OCI-LY7 (cell line): ENCODE data around the gene NRAP.

Experiments used
- EZH2phosphoT487 ChIP-seq: fragments of 200-600 bp; sonication (generic); IDR thresholded peaks from 2 replicates; pipeline ENCODE4 v1.6.1; 2018; ENCODE audit warnings: low read depth, borderline replicate concordance, mild to moderate bottlenecking, mixed run types, antibody characterized with exemption, low read length, moderate library complexity, mixed read lengths
- TF ChIP-seq, protein P1 (sequence below): fragments of 200-600 bp; sonication (generic); conservative IDR thresholded peaks from 2 replicates; pipeline ENCODE4 v1.5.1; 2014; ENCODE audit warnings: mild to moderate bottlenecking, antibody characterized with exemption, low read length, moderate library complexity, mixed read lengths

DNA sequence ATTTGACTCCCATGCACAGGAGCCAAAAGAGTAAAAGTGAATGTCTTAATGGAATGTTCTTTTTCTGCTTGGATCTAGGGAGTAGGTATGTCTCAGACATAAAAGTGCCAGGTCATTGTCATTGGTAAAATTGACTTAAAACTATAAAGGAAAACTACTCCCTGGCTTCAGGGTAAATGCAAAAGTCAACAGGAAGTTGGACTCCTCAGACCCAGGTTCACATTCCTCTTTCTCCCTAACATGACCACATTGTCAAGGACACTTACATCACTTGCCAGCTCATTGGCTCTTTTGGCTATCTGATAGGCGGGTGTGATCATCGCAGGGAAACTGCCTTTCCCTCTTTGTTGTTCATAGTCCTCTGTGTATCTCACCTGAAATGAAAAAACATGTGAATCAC, 13.7 kb downstream of the NRAP start:
- TF ChIP-seq, protein P1, sequence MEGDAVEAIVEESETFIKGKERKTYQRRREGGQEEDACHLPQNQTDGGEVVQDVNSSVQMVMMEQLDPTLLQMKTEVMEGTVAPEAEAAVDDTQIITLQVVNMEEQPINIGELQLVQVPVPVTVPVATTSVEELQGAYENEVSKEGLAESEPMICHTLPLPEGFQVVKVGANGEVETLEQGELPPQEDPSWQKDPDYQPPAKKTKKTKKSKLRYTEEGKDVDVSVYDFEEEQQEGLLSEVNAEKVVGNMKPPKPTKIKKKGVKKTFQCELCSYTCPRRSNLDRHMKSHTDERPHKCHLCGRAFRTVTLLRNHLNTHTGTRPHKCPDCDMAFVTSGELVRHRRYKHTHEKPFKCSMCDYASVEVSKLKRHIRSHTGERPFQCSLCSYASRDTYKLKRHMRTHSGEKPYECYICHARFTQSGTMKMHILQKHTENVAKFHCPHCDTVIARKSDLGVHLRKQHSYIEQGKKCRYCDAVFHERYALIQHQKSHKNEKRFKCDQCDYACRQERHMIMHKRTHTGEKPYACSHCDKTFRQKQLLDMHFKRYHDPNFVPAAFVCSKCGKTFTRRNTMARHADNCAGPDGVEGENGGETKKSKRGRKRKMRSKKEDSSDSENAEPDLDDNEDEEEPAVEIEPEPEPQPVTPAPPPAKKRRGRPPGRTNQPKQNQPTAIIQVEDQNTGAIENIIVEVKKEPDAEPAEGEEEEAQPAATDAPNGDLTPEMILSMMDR, result no peak
- TF ChIP-seq EZH2phosphoT487, result no peak
